HG03571 (cell line): ENCODE data around the gene CCDC136.

Experiments
- ATAC-seq: cut with Tn5 transposase; IDR thresholded peaks from one replicate; pipeline ENCODE4 v1.9.1; 2021; ENCODE audit not compliant: unreplicated experiment

The CCDC136 gene

DNA sequence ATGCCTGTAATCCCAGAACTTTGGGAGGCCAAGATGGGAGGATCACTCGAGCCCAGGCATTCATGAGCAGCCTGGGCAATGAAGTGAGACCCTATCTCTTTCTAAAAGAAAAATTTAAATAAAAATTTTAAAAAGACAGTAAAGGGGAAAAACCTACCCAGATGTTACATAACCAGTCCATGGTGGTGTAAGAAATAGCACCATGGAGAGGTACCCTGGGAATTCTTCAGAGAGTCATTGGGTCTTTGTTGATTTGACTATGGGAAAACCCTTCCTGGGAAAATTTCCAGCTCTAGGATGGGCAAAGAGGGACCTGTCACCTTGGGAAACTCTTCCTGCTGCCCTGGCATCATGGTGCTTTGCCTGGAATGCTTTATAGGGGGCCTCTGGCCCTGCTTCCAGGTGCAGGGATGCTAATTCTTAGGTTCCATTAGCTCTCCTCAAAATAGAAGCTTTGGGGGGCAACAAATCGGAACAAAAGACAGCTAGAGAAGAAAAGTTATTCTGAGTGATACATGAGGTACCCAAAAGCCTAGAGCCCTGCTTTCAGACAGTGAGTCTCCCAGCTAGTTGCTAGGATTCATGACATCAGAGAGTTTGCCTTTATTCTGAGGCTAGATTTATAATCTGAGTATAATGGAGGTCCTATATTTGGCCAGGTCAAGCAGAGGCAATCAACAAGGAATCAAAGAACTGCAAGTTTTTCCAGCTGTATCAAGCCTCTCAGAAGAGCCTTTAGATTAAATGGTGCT, 10.1 kb downstream of the CCDC136 start:
- ATAC-seq, result no peak

DNA sequence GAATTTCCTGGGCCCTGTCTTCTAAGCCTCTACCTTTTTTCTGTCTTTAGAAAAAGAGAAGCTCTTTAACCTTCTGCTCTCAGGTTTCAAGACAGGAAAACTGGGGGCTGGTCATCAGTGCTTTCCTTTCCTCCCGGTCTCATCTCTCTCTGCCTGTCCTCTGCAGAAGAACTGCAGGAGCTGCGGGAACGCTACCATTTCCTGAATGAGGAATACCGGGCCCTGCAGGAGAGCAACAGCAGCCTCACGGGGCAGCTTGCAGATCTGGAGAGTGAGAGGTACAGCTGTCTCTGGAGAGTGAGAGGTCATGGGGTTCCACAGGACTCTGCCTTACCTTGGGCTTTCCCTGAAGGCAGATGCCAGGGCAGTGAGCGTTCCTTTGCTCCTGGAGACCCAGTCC, 12.7 kb downstream of the CCDC136 start:
- ATAC-seq, result no peak

DNA sequence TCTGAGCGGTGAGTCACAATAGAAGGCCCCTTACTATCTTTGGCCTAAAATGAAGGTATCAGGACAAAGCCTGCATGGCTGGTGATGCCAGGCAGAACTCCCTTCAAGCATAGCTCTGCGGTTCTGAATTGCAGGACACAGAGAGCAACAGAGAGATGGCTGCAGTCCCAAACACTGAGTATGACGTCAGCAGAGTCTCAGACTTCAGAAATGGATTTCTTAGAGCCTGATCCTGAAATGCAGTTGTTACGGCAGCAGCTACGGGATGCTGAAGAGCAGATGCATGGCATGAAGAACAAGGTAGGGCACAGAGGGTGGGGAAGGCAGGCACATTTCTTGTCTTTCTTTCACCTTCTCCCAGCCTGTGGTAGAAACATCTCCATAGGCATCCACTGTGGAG, 13.5 kb downstream of the CCDC136 start:
- ATAC-seq, result no peak

- ATAC-seq, result no peak
Observed at GRCh38 chr7:128807191-128807590, 15.4 kb downstream of the CCDC136 start.

DNA sequence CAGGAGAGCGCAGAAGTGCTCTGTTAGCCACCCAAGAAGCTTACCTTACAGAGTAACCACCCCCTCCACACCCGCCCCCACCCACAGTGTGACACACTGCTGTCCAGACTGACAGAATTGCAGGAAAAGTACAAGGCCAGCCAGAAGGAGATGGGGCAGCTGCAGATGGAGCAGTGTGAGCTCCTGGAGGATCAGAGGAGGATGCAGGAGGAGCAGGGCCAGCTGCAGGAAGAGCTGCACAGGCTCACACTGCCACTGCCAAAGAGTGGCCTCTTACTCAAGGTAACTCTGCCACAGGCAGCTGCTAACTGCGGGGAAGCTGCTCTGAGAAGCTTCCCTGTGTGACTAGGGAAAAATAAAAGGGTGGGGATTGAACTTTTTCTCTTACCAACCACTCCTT, 17.6 kb downstream of the CCDC136 start:
- no peak for ATAC-seq

- no peak for ATAC-seq
Observed at GRCh38 chr7:128810473-128810872, 18.7 kb downstream of the CCDC136 start.

DNA sequence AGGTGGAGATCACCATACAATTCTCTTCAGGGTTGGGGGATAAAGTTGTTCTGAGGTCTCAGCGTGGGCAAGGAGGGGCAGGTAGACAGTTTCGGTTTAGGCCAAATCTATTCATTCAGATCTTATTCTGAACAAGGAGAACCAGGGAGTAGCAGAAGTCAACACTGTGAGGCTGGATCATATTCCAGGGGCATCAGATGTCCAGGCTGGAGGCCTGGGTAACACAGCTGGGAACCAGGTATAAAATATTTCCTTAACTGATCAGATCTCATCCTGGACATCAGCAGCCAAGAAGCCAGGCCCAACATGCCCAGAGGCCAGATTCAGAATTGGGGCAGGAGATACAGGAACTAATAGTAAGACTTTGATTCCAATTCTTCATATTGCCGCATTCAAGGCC, 19.2 kb downstream of the CCDC136 start:
- no peak for ATAC-seq

DNA sequence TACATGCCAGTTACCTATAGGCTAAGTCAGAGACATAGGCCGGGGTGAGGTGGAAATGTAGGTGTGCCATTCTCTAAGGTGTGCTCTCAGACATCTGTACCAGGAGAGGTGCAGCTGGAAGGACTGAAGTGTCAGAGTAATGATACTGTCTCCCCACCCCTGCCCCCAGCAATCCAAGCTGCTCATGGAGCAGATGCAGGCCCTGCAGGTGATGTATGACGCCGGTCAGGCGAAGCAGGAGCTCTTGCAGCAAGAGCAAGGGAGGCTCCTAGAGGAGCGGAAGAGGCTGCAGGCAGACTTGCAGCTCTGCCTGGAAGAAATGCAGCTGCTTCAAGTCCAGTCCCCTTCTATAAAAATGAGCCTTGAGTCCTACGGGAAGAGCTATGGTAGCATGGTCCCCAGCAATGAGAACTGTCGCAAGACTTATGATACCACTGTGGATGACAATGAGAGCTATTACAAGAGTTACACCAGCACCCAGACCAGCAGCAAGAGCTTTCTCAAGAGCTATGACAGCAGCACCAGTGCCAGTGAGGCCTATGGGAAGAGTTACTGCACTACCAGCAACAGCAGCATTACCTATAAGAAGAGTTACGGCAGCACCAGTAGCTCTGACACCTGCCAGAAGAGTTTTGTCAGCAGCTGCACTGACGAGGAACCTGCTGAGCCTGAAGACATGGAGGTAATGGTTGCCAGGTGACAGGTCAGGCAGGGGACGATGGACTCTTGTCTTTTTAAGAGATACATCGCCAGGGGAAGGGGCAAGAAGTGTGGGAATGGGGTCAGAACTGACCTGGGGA, 20.1 kb downstream of the CCDC136 start:
- no peak for ATAC-seq

DNA sequence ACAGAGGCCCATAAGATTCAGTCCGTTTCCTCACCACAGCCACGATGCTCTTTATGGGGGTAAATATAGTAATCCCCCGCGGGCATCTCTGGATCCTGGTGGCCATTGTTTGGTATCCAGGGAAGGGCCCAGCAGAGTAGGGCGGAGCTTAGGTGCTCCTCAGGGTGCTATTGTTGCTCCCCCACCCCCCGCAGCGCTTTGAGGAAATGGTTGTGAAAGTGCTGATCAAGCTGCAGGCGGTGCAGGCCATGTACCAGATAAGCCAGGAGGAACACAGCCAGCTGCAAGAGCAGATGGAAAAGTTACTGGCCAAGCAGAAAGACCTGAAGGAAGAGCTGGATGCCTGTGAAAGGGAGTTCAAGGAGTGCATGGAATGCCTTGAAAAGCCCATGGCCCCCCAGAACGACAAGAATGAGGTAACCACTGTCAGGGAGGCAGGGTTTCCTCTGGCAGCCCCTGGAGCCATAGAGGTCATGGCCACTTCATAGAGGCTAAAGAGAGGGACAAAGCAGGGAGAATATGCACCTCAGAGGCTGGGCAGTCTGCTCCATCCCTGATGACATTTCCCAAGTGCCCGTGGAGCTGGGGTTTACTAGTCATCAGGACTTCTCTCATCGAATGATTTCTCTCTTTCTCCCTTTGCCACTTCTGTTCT, 20.9 kb downstream of the CCDC136 start:
- ATAC-seq, result no peak

DNA sequence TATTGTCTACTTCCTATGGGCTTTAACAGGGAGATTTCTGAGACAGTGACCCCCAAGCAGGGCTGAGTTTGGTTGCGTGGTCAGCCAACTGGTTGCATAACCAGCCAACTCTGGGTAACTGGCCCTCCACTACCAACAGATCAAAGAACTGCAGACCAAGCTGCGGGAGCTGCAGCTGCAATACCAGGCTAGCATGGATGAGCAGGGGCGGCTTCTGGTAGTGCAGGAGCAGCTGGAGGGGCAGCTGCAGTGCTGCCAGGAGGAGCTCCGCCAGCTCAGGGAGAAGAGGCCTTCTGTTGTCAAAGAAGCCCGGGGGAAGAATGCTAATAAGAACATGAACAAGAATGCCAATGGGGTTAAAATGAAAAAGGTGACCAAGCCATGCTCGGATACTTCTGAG, 22.7 kb downstream of the CCDC136 start:
- no peak for ATAC-seq

GRCh38 chr7:128815289-128815942, 23.6 kb downstream of the CCDC136 start:
- no peak for ATAC-seq

DNA sequence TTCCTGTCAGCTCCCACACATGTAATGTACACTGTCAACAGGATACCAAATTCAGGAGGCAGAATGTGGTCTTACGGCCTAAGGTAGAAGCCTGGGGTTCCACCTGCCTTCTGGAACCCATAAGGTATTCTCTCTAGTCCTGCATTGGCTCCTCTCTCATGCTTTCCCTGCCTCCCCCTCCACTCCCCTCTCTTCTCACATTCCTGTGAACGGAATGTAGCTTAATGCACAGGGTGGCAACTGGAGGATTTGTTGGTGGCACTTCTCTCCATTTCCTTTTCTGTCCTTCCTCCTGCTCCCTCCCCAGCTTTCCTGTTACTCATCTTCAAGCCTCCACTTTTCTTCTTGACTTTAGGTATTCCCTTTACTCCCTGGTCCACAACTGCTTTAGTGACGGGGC, 26.9 kb downstream of the CCDC136 start:
- ATAC-seq, result no peak

GRCh38 chr7:128821724-128822123, 30.0 kb downstream of the CCDC136 start:
- ATAC-seq, result no peak

DNA sequence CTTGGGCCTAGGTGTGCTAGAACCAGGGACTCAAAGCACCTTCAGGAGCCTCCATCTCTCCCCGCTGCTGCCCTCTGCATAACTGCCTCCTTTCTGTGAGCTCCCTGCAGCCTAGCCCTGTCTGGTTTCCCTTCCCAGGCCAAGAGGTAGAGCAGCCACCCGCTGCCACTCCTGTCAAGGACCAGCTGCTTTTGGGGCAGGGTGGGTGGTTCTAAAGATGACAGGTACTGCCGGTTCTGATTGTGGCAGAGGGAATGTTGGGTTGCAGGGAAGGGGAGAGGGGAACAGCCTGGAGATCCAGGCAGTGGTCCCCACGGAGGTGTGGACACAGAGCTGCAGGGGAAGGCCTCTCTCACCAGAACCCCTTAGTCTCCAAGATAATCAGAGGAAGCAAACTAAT, 34.7 kb downstream of the CCDC136 start:
- no peak for ATAC-seq

GRCh38 chr7:128826916-128827247, 35.1 kb downstream of the CCDC136 start:
- ATAC-seq, result no peak

DNA sequence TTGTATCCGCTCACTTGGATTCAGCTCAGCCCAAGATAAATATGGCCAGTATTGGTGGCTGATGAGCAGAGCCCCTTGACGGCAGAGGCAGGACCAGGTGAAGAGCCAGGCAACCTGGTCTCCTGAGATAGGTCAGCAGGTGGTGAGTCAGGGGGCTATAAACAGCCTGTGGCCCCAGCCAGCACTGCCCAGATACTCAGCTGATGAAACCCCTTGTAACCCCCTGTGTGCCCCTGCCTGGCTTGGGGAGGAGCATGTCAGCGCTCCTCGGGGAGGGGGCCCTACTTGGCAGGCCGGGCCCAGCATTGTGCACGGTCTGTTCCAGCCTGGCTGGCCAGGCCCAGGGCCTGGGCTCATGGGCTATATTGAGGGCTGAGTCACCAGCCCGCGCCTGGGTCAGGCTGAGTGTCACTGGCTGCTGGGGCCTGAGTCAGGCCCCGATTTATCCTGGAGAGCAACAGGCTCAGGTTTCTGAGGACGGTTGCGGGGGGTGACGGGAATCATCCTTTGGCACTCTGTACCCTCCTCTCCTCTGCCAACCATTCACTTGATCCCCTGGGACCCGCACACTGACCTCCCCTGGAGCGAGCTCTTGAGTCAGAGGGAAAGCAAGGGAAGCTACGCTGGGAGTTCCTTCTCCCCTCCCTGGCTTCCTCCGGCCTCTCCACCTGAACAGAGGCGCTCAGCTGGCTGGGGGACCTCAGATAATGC, 35.6 kb downstream of the CCDC136 start:
- ATAC-seq, result no peak

- no peak for ATAC-seq
Observed at GRCh38 chr7:128827971-128828711, 36.4 kb downstream of the CCDC136 start.

- ATAC-seq, result no peak
Observed at GRCh38 chr7:128829391-128830166, 37.8 kb downstream of the CCDC136 start.
